Brain microvascular endothelial cell (primary cell): ENCODE measurements around the gene FOXJ3.

Experiments used
- DNase-seq: peaks from one replicate; pipeline ENCODE4 v3.0.0-alpha.2; 2020
- H3K27ac ChIP-seq: fragments of 250-450 bp; sonication (Bioruptor Pico); 2 replicates; pipeline ENCODE4 v1.5.1; 2020; ENCODE audit warnings: mild to moderate bottlenecking, moderate library complexity
- H3K27me3 ChIP-seq: fragments of 250-450 bp; sonication (Bioruptor Pico); replicated peaks from 2 replicates; pipeline ENCODE4 v1.5.1; 2020; ENCODE audit warnings: mild to moderate bottlenecking
- H3K36me3 ChIP-seq: fragments of 250-450 bp; sonication (Bioruptor Pico); replicated peaks from 2 replicates; pipeline ENCODE4 v1.5.1; 2020; ENCODE audit warnings: mild to moderate bottlenecking
- H3K4me3 ChIP-seq: 2 replicates; pipeline ENCODE4 v1.5.1; 2011; ENCODE audit warnings: low read depth, mild to moderate bottlenecking, control low read depth, low read length, moderate library complexity
- CTCF ChIP-seq: IDR thresholded peaks from 2 replicates; pipeline ENCODE4 v1.5.1; 2011; ENCODE audit warnings: low read depth, mild to moderate bottlenecking, moderate library complexity, low read length, control low read depth, inconsistent platforms; ENCODE audit errors: missing control alignments
- in situ Hi-C: cut with HindIII; loops from 2 replicates; pipeline ENCODE4 v1.10.0; 2017; ENCODE audit warnings: low sequenced_read_pairs, low pct_ligation_motif_present

The FOXJ3 gene

GRCh38 chr1:42153624-42154023 lies 181.4 kb downstream of the FOXJ3 start:
- no peak for TF ChIP-seq CTCF
- in situ Hi-C loops: no loop called here
- H3K27me3 ChIP-seq: no peaks in the 10 kb centered on the region
- no peak overlapping the region for H3K27ac ChIP-seq
- no peak for DNase-seq
- no peak overlapping the region for H3K4me3 ChIP-seq
- no peaks in the 10 kb centered on the region for H3K36me3 ChIP-seq

- no peak for DNase-seq
- Histone ChIP-seq H3K4me3 (no peak within 1 kb of the TSS), H3K27ac (no peak within 1 kb of the TSS), H3K36me3 (no peaks in the 10 kb centered on the region), H3K27me3 (no peaks in the 10 kb centered on the region)
- in situ Hi-C loops: no loop called here
- no peak for TF ChIP-seq CTCF
These were observed 182.0 kb downstream of the FOXJ3 start, which contains the start of gene GUCA2B for GRCh38 chr1:42152907-42153600. TSS of gene GUCA2B (plus strand) at chr1:42153410. CDS start at chr1:42153451, 41 bp downstream.

- no peak for DNase-seq
- no peak overlapping the region for H3K4me3 ChIP-seq
- no peak overlapping the region for H3K27ac ChIP-seq
- H3K27me3 ChIP-seq: no peaks in the 10 kb centered on the region
- no peaks in the 10 kb centered on the region for H3K36me3 ChIP-seq
- no peak for TF ChIP-seq CTCF
- in situ Hi-C loops: no loop called here
These were observed 182.9 kb downstream of the FOXJ3 start for GRCh38 chr1:42152119-42152518.

- TF ChIP-seq CTCF: no peak
- in situ Hi-C loops: no loop called here
- Histone ChIP-seq H3K27me3 (peaks cover 6% of the 10 kb centered on the region), H3K27ac (no peak overlapping the region), H3K36me3 (no peaks in the 10 kb centered on the region), H3K4me3 (no peak overlapping the region)
- no peak for DNase-seq
These were observed 184.4 kb downstream of the FOXJ3 start for GRCh38 chr1:42150651-42151050.

- Histone ChIP-seq H3K27me3 (peaks cover 17% of the 10 kb centered on the region), H3K27ac (no peak overlapping the region), H3K4me3 (no peak overlapping the region), H3K36me3 (no peaks in the 10 kb centered on the region)
- no peak for TF ChIP-seq CTCF
- DNase-seq: no peak
- in situ Hi-C loops: no loop called here
These were observed 186.9 kb downstream of the FOXJ3 start for GRCh38 chr1:42148166-42148565.
